T-helper 9 cell (primary cell): ENCODE measurements around the gene SLC9C1.
"Not testable (repeated sequence)": the region's sequence is repeated elsewhere in the genome, so short reads cannot be mapped to it uniquely, and the experiment has no call there.

Source experiments
- DNase-seq: peaks from one replicate; pipeline ENCODE4 v3.0.0-alpha.2; 2020

Gene SLC9C1

DNA sequence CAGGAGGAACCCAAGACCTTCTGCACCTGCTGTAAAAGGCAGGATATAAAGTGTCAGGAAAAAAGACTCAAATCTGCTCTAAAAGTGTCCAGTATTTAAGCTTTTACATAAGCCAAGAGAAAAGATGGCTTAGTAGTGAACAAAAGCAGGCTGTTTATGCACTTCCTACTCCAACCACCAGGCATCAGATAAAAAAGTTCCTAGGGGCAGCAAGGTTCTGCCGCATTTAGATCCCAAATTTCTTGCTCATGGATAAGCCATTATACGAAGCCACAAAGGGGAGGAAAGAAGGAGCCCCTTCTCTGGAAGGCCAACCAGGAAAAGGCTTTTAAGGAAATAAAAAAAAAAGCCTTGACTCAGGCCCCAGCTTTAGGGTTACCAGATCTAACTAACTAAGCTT lies 10.6 kb upstream of the SLC9C1 start:
- no peak for DNase-seq

DNA sequence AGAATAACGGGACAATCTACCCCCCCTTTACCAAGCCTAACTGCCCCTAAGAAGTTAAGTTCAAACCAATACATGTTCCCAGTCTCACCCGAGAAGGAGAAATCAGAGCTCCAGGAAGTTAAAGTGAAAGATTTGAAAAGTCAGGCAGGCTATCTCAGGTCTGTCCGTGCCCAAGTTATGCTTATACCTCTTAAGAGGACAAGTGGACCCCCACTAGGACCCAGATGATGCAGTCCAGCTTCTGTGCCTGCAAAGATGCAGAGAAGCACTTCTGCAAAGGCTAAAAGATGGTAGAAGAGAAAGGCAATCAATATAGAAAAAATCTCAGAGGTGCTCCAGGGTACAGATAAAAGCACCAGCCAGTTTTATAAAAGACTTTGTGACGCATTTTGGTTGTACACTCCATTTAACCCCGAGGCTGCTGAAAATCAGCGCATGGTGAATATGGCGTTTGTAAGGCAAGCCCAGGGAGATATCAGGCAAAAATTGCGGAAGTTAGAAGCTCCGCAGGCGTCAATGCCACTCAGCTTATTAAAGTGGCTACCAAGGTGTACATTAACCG lies 9.8 kb upstream of the SLC9C1 start:
- no peak for DNase-seq

DNA sequence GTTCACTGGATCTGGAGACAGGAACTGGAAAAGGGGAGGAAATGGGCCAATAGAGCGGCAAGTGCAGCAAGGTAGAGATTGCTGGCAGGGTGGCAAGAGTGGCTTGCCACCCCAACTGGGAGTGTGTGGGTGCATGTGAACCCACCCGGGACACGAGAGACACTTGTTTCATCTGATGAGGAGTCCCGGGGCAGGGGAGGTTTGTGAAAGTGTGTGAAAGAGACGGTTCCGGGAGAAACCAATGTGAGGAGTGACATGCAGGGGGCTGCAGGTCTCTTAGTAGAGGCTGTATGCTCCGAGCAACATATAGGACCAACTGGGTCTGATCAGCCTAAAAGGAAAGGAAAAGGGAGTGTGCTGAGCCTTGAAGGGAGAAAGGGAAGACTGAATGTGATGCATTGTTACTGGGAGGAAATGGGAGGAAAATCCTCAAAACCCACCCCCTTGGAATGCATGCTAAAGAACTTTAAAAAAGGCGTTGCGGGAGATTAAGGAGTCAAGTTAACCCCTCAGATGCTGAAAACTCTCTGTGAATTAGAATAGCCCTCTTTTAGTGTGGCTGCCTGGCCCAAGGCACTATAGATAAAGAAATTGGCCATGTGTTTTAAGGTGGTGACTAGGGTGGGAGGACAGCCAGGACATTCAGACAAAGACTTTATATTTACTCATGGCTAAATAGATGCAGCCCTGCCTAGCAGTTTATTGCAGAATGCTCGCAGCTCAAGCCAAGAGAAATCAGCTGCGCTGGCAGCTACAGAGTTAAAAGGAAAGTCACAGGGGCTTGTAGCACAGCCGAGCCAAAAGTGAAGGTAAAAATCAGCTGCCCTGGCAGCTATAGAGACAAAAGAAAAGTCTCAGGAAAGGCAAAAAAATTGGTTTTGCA lies 9.1 kb upstream of the SLC9C1 start:
- no peak for DNase-seq

DNA sequence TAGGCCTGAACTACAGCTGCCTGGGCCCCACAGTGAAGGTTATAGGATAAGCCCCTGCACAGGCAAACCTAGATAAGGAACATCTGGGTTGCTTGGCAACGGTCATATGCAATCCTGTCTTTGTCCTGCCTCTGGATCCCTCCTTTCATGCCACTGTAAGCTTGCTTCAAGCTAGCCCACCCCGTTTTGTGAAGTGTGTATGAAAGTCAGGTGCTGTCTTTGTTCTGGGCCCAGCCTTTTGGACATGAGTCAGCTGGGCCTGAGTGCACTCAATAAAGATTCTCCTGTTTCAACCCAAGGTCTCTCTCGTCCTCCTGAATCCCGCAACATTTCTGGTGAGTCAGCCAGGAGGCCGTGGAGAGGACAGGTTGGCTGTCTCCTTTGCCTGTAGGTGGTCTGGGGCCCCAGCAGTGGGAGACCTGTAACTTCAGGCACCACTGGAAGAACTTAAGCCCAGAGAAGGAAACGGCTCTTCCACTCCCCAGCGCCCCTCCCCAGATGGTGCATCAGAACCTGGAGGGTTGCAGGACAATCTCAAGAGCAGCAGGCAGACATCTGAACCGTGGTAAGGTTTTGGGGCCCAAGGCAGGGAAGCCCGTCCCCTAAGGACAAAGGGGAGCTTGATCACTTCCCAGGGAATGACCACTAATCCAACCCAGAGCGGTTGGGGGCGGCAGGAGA lies 8.3 kb upstream of the SLC9C1 start:
- DNase-seq = no peak

DNA sequence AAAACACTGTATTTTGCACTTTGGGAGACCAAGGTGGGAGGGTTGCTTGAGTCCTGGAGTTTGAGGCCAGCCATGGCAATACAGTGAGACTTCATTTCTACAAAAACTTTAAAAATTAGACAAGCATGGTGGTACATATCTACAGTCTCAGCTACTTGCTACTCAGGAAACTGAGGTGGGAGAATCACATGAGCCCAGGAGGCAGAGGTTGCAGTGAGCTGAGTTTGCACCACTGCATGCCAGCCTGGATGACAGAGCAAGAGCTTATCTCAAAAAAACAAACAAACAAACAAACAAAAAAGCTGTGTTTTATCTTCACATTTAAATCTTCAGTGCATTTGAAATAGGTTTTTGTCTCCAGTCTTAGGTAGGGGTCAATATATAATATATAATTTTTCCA lies 4.8 kb upstream of the SLC9C1 start:
- DNase-seq = no peak

DNA sequence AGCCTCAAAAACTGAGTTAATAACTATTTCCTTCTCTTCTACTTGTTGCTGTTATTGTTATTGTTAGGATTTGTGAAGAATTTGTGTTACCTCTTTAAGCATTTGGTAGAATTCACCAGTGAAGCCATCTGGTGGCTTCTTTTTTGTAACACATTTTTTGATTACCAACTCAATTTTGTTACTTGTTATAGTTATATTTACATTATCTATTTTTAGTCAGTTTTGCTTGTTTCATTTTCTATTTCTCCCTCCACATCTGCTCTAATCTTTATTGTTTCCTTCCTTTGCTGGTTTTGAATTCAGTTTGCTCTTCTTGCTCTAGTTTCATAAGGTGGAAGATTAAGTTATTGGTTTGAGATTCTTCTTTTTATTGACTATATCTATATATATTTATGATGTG lies 3.7 kb upstream of the SLC9C1 start:
- DNase-seq = no peak

DNA sequence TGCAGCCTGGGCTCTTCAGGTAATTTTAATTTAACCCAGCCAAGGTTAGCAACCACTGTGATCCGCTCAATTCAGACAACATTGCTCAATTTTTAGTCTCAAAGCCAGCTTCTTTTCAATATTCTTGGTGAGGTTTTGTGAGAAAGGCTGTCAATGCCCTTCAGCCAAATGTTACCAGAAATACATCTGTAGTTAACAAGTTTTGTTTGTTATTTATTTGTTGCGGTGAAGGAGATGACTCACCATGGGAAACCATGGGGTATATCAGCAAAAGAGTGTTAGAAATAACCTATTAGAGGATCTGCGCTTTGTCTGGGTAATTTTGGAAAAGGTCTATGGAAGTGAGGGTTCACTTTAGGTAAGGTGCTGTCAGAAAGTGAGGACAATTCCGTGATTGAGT lies 5.0 kb downstream of the SLC9C1 start:
- no peak for DNase-seq

DNA sequence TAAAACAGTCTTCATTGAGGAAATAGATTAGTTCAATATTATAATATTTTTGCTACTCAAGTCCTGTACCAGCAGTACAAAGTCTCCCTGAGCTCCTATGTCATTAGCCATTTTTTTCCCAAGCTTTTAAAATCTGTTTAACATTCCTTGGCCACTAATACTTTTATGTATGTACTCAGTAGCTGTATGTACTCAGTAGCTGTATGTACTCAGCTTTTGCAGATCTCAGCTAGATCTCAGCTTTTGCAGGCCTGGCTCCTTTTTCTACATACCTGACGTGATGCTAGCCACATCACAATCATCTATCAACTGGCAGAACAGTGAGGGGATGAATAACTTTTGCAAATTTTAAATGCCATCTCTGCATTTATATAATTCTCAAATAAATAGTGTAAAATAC lies 13.8 kb downstream of the SLC9C1 start:
- no peak for DNase-seq

DNA sequence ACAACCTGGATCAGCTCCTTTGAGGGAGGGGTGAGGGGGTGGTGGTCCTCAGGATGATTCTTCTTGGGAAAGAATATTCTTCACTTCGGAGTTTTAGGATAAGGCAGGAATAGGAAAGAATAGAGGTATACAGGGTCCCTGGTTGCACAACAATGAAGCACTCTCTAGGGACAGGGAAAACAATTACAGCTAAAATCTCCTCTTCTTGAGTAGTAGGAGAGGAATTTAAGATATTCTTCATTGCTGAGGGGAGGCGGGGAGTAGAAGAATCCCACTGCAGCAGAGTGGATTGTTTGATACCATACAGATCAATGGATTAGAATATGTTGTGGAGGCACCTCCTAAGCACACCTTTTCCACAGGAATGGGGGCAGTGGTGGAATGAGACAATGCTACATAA lies 20.5 kb downstream of the SLC9C1 start:
- DNase-seq = no peak

DNA sequence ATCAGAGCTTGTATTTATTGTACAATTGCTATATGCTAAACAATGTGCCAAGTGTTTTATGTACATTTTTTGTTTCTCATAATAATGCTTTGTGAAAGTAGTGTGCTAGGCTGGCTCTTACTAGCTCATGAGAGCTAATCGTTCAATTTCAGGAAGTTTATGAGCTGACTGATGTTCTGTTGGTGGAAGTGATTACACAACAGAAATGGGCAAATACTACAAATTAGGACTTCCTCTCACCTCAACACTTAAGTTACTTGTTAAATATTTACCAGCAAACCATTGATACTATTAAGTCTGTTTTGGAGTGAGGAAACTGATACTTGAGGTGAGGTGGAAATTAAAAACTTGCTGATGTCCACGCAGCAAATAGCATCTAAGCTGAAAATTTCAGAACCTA lies 32.3 kb downstream of the SLC9C1 start:
- no peak for DNase-seq

DNA sequence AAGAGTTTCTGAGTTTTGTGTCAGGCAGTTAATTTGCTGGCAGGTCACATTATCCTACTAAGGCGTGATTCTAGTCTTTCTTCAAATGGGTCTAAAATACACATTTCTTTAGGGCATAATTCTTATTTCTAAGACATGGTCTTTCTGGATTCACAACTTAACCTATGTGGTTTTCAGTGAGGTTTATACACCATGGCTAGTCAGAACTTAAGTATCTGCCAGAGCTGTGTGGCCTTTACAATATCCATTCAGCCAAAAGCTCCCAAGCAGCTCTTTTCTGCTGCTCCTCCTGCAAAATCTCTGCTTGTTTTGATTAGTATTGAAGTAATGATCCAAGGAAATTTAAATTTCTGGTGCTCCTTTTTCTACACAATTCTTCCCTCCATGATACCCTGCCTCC lies 33.5 kb downstream of the SLC9C1 start:
- DNase-seq = no peak

DNA sequence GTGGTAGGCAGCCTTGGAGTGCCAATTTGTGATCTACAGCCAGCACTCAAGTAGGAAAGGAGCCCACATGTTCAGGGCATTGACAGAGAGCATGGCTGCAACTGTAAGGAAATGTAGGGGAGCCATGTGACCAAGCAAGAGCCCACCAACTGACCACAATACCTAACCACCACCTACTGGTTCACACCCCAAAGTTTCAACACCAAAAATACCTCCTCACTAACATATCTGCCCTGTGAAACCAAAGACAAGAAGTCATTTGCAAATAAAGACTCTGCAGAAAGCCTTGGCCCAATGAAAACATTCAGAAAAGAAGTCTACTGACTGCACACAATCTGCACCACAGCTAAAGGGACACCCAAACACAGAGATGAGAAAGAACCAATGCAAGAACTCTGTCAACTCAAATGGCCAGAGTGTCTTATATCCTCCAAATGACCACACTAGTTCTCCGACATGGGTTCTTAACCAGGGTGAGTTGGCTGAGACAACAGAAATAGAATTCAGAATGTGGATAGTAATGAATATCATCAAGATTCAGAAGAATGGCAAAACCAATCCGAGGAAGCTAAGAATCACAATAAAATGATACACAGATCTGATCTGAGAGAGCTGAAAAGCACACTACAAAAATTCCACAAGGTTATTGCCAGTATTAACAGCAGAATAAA lies 40.6 kb downstream of the SLC9C1 start:
- DNase-seq = no peak

DNA sequence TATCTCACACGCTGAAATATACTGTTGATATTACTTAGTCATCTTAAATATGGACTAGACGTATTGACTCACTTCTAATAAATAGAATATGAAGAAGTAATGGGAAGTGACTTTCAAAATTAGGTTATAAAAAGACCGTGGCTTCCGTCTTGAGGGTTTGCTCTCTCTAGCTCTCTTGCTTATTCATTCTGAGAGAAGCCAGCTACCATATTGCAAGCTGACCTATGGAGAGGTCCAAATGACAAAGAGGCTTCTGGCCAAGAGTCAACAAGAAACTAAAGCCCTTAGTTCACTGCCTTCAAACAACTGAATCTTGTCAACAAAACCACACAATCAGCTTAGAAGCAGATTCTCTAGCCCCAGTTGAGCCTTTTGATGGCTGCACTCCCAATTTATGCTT lies 46.1 kb downstream of the SLC9C1 start:
- no peak for DNase-seq

DNA sequence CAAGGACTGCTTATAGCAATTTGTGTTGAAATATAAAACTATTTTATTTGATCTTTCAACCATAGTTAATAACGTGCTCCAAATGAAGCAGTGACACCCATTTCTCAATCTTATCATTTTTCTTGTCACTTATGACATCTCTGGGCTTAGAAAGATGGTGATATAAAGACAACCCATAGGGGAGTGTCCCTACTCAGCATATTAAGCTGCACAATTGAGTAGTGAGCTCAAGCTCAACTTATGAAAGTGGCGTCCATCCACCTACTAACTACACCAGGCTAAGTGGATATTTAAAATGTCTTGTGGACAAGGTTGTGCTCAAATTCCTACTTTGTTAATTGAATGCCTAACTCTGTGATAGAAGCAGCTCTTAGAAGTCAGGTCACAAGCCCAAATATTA lies 46.7 kb downstream of the SLC9C1 start:
- no peak for DNase-seq

DNA sequence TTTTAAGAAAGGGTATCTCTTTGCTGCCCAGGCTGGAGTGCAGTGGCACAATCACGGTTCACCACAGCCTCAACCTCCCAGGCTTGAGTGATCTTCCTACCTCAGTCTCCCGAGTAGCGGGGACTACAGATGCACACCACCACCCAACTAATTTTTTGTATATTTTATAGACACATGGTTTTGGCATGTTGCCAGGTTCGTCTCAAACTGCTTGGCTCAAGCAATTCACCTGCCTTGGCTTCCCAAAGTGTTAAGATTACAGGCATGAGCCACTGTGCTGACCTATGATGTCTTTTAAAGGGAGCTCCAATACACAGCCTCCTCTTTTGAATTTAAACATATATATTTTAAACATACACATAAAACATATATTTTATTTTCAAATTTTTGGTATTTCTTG lies 60.9 kb downstream of the SLC9C1 start:
- DNase-seq = no peak

DNA sequence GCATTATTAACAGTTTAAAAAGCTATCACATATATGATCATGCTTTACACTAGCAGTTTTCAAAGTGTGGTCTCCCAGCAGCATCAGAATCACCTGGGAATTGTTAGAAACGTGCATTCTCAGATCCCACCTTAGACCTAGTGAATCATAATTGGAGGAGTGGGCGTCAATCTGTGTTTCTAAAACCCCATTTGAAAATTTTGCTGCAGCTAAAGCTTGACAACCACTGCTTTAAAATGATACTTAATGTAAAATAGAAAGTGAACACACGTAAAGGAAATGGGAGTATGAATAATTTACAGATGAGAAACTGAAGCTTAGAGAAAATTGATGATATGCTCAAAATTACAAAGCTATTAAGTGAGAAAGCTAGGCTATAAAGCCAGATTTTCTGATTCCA lies 62.3 kb downstream of the SLC9C1 start:
- DNase-seq = no peak

DNA sequence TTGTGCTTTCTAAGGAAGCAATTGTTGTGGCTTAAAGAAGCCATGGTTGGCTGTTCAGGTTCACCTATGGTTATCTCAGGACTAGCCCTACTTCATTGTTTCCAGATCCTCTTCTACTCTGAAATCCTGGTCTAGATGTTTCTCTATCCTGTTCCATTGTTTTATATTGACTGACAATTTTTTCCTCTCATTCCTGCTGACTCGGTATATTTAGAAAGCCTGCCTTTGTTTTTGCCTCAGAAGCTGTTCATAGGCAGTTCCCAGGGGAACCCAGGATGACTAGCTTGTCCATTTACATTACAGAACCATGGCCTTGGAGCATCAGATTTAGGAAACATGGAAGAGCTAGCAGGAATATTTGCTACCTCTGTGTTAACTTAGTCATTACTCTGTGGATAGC lies 64.0 kb downstream of the SLC9C1 start:
- DNase-seq = no peak

DNA sequence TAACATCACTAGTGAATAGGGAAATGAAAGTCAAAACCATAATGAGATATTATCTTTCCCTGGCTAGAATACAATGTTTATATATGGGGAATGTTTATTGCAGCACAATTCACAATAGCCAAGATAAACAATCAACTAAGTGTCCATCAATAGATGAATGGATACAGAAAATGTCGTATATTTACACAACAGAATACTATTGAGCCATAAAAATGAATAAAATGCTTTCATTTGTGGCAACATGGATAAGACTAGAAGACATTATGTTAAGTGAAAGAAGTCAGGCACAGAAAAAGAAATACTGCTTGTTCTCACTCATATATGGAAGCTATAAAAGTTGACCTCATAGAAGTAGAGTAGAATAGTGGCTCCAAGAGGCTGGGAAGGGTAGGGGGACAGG lies 65.2 kb downstream of the SLC9C1 start:
- DNase-seq = no peak

DNA sequence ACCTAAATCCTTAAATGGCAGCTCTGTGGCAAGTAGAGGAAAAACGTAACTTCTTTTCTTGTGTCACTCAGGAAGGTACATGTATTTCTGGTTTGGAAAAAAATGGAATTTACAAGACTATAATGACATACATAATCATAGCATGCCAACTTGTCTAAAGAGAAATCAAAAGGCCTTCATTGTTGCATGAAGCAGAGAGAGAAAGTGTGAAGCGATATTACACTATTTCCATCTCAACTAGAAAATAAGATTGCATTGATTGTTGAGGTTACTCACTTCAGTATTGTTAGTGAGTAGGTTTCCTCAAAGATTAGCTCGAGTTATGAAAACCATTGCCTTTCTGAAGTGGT lies 93.7 kb downstream of the SLC9C1 start:
- DNase-seq = no peak

DNA sequence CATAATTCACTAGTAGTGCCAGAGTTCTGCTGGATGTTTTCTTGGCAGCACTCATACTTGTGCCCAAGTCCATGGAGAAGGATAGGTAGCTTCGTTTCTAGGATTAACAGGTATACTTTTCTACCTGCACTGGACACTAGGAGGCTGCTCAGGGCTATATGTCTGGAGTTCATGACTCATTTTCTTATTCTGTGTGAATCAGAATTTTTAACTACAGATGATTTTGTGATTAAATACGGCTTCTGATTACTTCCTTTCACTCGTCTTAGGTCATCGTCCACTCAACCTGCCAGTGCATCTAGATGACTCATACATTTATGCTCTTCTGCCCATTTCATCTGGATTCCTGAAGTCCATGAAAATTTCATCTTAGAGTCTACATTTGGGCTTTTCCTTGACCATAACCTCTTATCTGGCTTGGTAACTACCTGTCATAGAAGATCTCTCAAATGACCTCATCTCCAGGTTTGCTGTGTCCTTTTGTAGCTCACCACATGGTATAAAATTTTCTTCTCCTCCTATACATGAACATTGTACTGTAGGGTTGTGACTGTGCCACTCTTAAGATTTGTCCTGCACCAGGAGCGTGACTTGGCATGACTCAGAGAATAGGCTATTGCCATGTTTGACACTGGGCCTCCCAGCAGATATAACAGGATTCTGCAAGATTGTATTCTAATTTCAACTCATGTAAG lies 94.2 kb downstream of the SLC9C1 start:
- no peak for DNase-seq

DNA sequence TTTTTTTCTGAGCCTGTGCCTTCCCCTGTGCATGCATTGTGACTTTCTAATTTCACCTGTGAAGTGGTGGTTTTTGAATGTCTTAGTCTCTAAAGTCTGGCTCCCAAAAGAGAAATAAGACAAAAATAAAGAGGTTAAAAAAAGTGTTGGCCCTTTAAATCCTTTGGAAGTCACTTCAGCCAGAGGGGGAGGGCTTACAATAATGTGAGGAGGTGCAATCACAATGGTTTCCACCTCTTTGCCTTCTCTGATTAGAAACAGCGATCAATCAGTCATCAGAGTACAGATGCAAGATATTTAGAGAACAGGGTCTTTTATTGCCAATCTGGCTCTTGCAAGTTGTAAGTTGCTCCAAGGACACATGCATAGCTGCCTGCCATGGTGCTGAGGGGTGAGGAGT lies 96.9 kb downstream of the SLC9C1 start:
- no peak for DNase-seq

DNA sequence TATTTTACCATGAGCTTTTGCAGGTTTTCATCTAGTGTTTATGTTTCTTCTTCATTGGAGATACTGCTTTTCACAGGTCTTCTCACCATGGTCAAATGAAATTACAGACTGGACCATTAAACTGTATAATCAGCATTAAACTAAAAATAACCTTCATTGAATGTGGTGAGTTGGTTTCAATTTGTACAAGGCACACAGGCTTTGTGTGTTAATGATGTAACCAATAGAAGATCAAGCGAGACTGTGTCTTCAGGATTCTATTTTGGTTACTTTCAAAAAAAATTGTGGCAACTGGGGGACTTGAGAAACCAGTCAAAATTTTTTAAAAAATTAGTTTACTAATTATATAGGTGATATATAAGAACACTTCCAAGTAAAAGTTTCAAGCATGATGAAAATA lies 106.7 kb downstream of the SLC9C1 start:
- no peak for DNase-seq

DNA sequence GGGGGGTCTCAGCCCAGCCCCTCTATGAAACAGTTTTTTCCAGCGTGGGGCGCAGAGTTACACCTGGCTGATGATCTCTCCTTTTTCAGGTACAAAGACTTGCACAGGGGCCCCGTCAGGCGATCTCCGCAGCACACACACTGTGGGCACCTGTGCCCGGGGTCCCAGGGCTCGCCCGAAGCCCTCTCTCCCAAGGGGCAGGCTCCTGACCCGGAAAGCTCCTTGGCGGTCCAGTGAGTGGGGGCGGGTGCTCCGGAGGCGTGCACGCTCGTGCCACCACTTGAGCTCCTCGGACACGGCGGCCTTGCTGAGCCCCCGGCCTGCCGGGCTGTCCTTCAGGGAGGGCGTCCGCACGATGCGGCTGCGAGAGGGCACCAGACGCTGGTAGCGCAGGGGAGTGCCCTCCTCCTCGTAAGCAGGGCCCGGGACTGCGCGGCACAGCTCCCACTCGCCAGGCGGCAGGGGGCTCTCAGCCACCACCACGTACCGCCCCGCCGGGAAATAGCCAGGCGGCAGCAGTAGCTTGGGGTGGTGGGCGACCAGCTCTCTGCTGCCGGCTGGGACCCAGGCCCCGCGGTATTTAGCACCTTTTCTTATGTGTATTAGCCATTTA lies 108.5 kb downstream of the SLC9C1 start:
- not testable (repeated sequence) for DNase-seq
